ENCODE data around the gene WDR4. TPM values are rescaled to one million over a fixed set of nuclear protein-coding genes. Genes with fewer than 3 reads are reported as not detected.

WDR4 gene
- total and polyA plus RNA-seq, 2 of the 4 experiments (the other 2 are of a cell fraction), result 11.3 to 20.8 TPM

GRCh38 chr21:42815217-42815616 lies 64.1 kb downstream of the WDR4 start:
- intact Hi-C loops (cut with micrococcal nuclease), result loop anchor here (10.0 kb wide), 2 partner anchors 160 to 670 kb away; partner anchors contain the start of gene PDE9A
- Histone ChIP-seq H3K9ac (ENCODE audit: low read depth, low read length) (no peak overlapping the region), H2AK9ac (replicated peaks; ENCODE audit: low read depth, low read length, poor library complexity) (no peak overlapping the region), H4K8ac (ENCODE audit: low read depth in 2 of 2, low read length in 2 of 2) (no peak overlapping the region), H4K91ac (ENCODE audit: insufficient read depth, low read depth, low read length) (no peak overlapping the region), H3K4me3 (ENCODE audit: insufficient read depth, low read depth, low read length) (no peak overlapping the region), H3K27me3 (ENCODE audit: control insufficient read depth, insufficient read depth, low read length) (peaks cover 6% of the 10 kb centered on the region; the same call in 1 of the 2 replicates), H3K4me2 (ENCODE audit: low read depth, low read length) (no peak overlapping the region), H3K18ac (ENCODE audit: low read depth, low read length) (no peak overlapping the region), H3K27ac (ENCODE audit: insufficient read depth, low read length) (no peak overlapping the region), H2BK5ac (ENCODE audit: low read depth, low read length, poor library complexity, severe bottlenecking) (no peak overlapping the region), H3K56ac (ENCODE audit: extremely low read depth, insufficient read depth, low read length) (no peak overlapping the region), H2BK15ac (ENCODE audit: low read depth, low read length) (no peak overlapping the region), H3K9me1 (ENCODE audit: insufficient read depth, low read length) (no peaks in the 10 kb centered on the region), H2AFZ (replicated peaks; ENCODE audit: low read length, poor library complexity) (no peak overlapping the region), H3K4ac (ENCODE audit: low read depth, low read length) (no peak overlapping the region), H2BK20ac (ENCODE audit: low read depth, low read length) (no peak overlapping the region), H2BK120ac (ENCODE audit: low read depth, low read length) (no peak overlapping the region), H3K79me1 (ENCODE audit: low read depth in 1 of 2, low read length in 2 of 2) (no peaks in the 10 kb centered on the region), H4K20me1 (ENCODE audit: insufficient read depth, low read length) (no peaks in the 10 kb centered on the region), H3K9me3 (ENCODE audit: control insufficient read depth, insufficient read depth, low read length) (peaks cover 3% of the 10 kb centered on the region; the same call in 1 of the 2 replicates), H3K14ac (replicated peaks; ENCODE audit: low read depth, low read length) (no peak overlapping the region), H3K4me1 (ENCODE audit: control insufficient read depth, insufficient read depth, low read length) (no peaks in the 10 kb centered on the region), H3K23ac (ENCODE audit: low read depth, low read length) (no peak overlapping the region), H4K5ac (ENCODE audit: low read depth, low read length) (no peak overlapping the region), H2AK5ac (ENCODE audit: low read depth, low read length) (no peak overlapping the region), H3K36me3 (ENCODE audit: control insufficient read depth, insufficient read depth, low read length) (no peaks in the 10 kb centered on the region)
- dilution Hi-C loops (cut with HindIII; ENCODE audit: low sequenced_read_pairs, unreplicated experiment), result no loop called here
- WGBS, 2 experiments (ENCODE audit: extremely low coverage in 2 of 2, insufficient read length in 1 of 2), result no CpG with 5 or more reads among the region's 1 CpG
- in situ Hi-C loops (cut with MboI; ENCODE audit: low sequenced_read_pairs), result no loop called here
- DNase-seq (no peak), ATAC-seq (ENCODE audit: low read depth) (no peak)
- BruUV-seq (replicated peaks), result no TSS peak
- ChIA-PET CTCF (interaction anchor here (0.6 to 1.5 kb wide), 2 partner anchors 161 to 222 kb away, joined by 3 read pairs; no protein-coding TSS in a partner anchor), POLR2A (ENCODE audit: unreplicated experiment) (no interaction called here)
- TF ChIP-seq SMC3 (IDR thresholded peaks at IDR 0.05; ENCODE audit: low read depth, low read length) (no peak), NFE2L2 (IDR thresholded peaks at IDR 0.05; ENCODE audit: low read depth, low read length) (no peak), CEBPB (IDR thresholded peaks at IDR 0.05; ENCODE audit: low read depth, low read length) (no peak), CTCF (conservative IDR thresholded peaks at IDR 0.05; ENCODE audit: low read depth, low read length) (no peak), MAFK (IDR thresholded peaks at IDR 0.05; ENCODE audit: low read depth, low read length) (no peak), BHLHE40 (IDR thresholded peaks at IDR 0.05; ENCODE audit: low read depth, low read length) (no peak), MAZ (IDR thresholded peaks at IDR 0.05; ENCODE audit: borderline replicate concordance, low read depth, low read length) (no peak), MXI1 (IDR thresholded peaks at IDR 0.05; ENCODE audit: borderline replicate concordance, low read depth, low read length) (no peak), CHD1 (IDR thresholded peaks at IDR 0.05; ENCODE audit: low read depth, low read length) (no peak), RFX5 (IDR thresholded peaks at IDR 0.05; ENCODE audit: low read depth, low read length) (no peak), FOS (IDR thresholded peaks at IDR 0.05; ENCODE audit: low read depth, low read length) (no peak), RAD21 (IDR thresholded peaks at IDR 0.05; ENCODE audit: low read length) (no peak), POLR2A (IDR thresholded peaks at IDR 0.05; ENCODE audit: low read depth, low read length) (no peak), RCOR1 (IDR thresholded peaks at IDR 0.05; ENCODE audit: insufficient replicate concordance, low read length) (no peak), ELK1 (IDR thresholded peaks at IDR 0.05; ENCODE audit: borderline replicate concordance, low read depth, low read length) (no peak)
- TF ChIP-seq, protein P1, sequence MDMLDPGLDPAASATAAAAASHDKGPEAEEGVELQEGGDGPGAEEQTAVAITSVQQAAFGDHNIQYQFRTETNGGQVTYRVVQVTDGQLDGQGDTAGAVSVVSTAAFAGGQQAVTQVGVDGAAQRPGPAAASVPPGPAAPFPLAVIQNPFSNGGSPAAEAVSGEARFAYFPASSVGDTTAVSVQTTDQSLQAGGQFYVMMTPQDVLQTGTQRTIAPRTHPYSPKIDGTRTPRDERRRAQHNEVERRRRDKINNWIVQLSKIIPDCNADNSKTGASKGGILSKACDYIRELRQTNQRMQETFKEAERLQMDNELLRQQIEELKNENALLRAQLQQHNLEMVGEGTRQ (IDR thresholded peaks at IDR 0.05; ENCODE audit: low read depth, low read length), result no peak
